ENCODE results near the gene CTNND1.
A peak's percentile ranks its signal among the peaks of the same experiment; 100 is the strongest.
"Not testable (repeated sequence)": the region's sequence is repeated elsewhere in the genome, so short reads cannot be mapped to it uniquely, and the experiment has no call there.

The CTNND1 gene

DNA sequence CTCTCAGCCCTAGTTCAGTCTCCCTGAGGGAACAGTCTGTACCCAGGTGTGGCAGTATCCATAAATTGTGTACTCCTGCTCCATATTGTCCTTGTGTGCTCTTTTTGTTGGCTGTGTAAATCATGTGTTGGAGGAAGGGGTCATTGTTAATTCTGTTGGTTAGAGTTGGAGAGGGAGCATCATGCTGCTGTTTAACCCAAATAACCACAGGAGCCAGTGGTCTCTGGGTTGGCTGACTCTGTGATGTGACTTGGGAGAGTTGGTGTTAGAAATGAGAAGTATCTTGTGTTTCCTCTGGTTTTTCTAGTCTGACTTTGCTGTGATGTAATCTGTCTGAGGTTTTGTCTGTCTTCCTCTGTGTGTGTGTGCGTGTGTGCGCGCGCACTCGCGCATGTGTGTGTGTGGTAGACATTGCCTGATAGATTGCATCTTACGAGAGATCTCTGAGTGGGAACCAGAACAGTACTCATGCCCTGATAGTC, 30.5 kb downstream of the CTNND1 start:
- DNase-seq (ENCODE audit: low read depth in 4 of 4, low spot score in 1 of 4) = peak; percentile 39 to 61 (median 48)

DNA sequence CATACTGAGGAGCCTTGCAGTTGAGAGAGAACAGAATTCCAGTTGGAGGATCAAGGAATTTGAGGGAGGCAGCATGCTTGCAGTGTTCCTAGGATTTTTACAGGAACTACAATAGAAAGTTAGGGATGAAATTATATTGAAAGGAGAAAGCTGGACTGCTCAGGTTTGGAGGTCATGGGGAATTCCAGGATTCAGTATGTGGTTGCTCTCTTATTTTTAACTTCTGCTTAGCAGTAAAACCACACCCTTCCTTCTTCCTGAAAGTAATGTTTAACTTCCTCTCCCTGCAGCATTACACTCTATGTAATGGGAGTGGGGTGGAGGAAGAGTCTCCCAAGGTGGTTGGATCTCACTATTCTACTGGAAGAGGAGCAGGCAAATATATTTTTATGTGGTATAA, 31.3 kb downstream of the CTNND1 start:
- DNase-seq (ENCODE audit: low read depth in 4 of 4, low spot score in 1 of 4) = no peak

DNA sequence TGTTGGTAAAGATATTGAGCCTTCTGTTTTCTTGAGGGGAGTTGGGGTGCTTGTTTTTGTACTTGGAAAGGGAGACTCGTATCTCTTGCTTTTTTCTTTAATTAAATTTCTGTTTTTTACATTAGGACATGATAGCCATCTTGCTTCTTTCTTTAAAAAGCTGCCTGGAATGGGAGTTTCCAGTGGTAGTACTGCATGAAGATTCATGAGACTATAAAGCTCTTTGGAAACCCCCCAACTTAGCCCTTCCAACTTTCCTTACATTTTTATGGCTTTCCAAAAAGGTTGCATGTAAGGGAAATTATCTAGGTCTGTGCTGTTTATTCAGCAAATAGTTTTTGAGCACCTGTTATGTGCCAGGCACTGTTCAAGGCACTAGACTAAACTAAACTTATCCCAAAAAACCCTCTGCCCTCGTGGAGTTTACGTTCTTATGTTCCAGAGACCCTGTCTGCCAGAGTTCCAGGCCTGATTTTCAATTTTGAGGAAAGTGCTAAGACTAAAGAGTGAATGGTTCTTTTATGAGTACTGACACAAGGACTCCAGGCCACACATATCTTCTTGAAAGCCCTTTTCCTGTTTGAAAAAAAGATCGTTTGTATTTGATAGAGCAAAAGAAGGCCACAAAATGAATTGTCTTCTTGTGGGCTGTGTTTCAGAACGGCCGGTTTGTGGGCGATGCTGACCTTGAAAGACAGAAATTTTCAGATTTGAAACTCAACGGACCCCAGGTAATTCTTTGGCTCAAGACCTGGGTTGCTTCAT, 31.9 kb downstream of the CTNND1 start:
- no peak for DNase-seq (ENCODE audit: low read depth in 4 of 4, low spot score in 1 of 4)

DNA sequence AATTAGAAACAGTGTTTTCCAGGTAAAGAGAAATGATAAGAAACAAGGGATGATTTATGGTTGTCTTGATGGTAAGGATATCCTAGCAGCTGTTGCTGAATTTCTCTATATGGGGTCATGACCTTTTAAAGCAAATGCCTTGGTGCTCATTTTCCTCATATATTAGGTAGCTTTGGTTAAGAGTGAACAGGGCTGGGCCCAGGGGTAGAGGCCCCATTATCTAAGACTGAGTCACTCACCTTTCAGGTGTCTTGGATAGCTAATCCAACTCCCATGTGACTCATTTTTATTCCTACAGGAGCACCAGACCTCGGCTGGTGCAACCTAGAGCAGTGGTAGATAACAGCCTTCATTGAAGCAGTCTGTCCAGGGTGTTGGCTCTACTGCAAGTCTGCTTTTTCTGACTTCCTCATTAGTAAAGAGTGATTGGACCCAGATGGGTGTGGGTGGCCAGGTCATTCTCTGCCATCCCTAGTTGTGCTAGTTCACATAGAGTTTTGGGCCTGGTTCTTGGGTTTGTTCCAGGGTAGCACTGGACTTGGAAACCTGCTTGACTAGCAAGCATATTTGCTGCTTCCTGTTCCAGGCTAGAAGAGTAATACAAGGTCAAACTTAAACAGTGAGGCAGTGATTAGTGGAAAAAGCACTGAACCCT, 37.4 kb downstream of the CTNND1 start:
- no peak for DNase-seq (ENCODE audit: low read depth in 4 of 4, low spot score in 1 of 4)

DNA sequence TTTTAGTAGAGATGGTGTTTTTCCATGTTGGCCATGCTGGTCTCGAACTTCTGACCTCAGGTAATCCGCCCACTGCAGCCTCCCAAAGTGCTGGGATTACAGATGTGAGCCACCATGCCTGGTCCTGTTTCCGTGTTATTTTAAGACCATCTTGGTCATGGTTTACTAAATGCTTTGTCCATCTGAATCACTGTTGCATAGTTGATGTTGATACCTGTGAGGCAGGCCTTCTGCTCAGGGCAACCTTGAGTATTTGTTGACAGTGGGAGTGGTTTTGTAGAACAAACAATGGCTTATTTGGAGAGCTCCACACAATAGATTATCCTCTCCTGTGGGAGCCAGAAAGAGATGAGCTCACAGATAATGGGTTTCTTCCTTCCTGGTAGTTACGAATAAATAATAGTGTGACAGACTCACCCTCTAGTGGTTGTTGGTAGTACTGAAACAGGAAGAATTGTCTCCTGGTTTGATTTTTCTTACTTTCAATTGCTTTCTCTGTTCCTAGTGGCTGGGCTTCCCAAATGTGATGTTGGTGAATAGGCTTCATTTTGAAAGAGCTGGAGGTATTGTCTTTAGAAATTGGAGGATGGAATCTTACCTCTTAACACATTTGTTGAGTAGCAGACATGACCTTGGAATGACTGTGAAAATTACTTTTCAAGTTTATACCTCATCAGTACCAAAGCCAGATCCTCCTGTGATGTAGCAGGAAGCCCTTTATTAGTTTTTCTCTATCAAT, 39.0 kb downstream of the CTNND1 start:
- DNase-seq (ENCODE audit: low read depth in 4 of 4, low spot score in 1 of 4) = no peak

DNA sequence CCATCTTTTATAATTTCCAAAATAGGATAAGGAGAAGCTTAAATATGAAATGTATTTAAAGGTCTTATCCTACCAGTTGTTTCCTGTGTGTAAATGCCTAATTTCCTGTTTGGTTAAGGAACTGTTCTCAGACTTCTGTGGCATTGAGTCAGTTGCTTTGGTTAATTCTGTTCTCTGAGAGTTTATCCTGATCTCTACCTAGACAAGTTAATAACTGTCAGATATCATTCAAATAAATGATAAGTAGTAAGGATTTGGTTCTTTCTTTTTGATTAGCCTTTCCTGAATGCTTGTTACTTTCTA, 39.5 kb downstream of the CTNND1 start:
- DNase-seq (ENCODE audit: low read depth in 4 of 4, low spot score in 1 of 4) = no peak

DNA sequence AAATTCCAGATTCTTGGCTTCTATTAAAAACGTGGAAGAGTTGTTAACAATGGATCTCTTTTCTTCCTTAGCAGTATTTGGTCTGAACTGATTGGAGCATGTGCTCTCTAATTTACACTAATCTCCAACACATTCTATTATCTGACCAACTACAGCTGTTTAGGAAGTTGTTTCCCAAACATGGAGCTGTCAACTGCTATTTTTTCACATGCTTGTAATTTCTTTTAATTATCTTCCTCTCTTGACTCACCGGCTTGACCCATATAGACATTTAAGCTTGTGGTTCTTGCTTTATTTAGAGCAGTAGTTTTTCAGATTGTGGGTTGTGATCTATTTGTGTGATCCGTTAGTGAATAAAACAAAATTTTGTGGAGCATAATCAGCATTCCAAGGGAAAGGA, 40.8 kb downstream of the CTNND1 start:
- DNase-seq (ENCODE audit: low read depth in 4 of 4, low spot score in 1 of 4) = no peak

DNA sequence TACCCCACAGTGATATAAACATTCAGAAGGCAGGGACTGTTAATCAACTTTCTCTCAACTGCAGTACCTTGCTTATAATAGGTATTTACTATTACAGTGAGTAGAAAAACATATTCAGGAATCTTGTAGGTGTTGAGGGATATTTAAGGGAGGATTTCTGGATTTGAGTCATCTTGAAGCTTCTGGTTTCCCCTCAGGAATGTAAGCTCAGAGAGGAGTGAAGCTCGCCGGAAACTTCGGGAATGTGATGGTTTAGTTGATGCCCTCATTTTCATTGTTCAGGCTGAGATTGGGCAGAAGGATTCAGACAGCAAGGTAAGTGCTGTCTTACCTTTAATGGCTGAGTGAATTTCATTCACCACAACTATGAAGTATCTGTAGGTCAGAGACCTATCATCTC, 42.9 kb downstream of the CTNND1 start:
- DNase-seq (ENCODE audit: low read depth in 4 of 4, low spot score in 1 of 4) = no peak

DNA sequence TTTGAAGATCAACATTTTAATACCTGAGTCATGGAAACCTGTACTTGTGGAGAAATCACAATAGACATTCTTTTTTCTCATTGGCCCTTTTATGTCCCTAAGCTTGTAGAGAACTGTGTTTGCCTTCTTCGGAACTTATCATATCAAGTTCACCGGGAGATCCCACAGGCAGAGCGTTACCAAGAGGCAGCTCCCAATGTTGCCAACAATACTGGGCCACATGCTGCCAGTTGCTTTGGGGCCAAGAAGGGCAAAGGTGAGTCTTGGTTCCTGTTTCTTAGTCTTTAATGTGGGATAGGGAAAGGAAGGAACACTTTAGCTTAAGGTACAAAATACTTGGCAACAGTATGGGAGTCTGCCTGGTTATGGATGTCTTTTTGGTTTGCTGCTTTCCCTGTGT, 44.2 kb downstream of the CTNND1 start:
- no peak for DNase-seq (ENCODE audit: low read depth in 4 of 4, low spot score in 1 of 4)

DNA sequence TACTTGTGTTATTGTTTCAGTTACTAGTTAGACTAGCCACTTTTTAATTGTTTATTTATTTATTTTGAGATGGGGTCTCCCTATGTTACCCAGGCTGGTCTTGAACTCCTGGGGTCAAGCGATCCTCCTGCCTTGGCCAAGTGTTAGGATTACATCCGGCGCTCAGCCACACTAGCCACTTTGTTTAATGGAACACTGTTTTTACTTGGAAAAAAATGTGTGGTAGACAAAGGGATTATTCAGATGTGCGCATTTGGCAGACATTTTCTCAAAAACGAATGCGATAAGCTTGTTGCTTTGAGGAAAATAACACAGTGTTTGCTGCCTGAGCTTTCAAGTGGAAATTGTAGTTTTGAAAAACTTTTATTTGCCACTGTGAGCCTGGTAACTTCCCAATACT, 51.0 kb downstream of the CTNND1 start:
- no peak for DNase-seq (ENCODE audit: low read depth in 4 of 4, low spot score in 1 of 4)

DNA sequence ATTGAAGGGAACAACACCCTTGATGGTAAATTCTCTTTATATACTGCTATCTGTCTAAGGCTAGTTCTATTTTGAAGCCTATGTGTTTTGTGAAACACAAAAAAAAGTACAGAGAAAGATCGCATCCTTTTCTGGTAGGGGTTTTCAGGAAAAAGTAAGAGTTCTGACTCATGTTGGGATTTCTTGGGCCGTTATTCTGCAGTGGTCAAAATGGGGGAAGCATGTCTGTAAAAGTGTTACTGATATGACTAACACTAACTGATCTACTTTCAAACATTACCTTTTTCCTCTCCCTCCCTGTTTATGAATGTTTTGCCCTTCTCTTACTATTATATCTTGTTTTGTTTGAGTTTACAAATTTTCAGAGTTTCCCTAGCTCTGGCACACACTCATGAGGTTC, 53.9 kb downstream of the CTNND1 start:
- DNase-seq (ENCODE audit: low read depth in 4 of 4, low spot score in 1 of 4) = no peak

DNA sequence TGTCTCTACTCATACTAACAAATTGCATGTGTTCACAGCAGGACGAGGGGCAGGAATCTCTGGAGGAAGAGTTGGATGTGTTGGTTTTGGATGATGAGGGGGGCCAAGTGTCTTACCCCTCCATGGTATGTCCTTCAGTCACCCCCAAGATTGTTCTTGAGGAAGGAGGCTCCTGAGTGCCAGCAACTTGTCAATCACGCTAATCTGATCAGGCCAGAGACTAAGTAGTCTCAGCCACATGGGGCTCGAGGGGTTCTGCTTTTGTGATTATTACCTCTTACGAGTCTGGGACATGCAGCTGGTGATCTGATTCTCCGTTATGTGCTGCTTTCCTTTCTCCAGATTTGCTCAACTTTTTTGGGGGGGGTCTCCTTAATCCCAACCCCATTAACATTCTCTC, 54.3 kb downstream of the CTNND1 start:
- DNase-seq (ENCODE audit: low read depth in 4 of 4, low spot score in 1 of 4) = no peak

DNA sequence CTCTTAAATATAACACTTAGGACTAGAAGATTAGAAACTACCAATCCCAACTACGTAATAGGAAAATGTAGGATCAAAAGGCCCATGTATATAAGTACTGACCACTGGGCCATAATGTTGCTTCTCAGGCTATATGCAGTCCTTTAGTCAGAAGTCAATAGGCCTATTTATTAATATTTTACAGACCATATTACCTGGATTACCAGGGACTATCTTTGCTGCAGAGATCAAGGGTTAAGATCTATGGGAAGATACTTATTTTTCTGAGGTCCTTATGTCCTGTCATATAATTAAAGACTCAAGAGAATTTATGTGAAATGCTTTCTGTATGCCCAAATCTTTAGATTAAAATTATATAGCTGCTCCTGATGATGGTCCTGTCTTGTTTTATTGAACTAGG, 57.2 kb downstream of the CTNND1 start:
- no peak for DNase-seq (ENCODE audit: low read depth in 4 of 4, low spot score in 1 of 4)

DNA sequence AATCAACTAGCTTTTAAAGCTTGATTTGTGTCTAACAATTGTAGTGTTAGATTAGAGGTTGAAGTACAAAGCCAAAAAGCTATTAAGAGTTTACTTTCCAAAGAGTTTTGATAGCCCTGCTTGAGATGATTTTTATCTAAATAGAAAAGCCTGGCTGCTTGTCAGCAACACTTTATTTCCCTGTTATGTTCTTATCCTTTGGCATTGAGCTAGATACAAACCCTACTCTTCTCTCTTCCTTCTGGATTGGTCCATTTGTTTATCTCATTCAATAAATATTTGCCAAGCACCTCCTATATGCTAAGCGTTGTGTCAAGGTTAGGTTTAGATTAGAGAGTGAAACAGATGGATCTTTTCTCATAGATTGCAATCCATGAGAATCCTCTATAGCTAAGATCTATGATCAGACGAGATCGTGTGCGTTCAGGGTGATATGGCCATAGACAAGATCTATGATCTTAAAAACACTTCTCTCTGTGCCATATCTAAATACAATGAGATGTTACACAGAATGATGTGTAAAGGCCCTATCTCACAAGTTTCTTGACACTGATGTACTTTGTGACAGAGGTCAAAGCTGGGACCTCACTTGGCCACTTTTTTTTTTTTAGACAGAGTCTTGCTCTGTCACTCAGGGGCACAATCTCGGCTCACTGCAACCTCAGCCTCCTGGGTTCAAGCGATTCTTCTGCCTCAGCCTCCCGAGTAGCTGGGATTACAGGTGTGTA, 57.8 kb downstream of the CTNND1 start:
- no peak for DNase-seq (ENCODE audit: low read depth in 4 of 4, low spot score in 1 of 4)

DNA sequence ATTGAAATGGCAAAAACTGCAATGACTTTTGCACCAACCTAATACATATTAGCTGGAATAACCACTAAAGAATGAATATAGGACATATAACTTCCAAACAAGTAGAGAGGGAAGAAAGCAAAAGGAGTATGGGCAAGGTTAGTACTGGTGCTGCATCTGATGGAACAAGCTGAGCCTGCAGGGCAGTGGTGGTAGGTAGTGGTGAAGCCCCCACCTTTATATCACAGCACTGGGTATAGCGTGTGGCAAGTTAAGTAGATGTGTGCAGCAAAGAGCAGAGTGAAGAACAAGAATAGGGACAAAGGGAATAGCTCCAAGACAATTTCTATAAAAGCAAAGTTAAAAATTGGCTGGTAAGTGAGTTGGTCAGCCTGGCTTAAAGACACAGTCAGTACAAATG, 62.3 kb downstream of the CTNND1 start:
- DNase-seq (ENCODE audit: low read depth in 4 of 4, low spot score in 1 of 4) = no peak

DNA sequence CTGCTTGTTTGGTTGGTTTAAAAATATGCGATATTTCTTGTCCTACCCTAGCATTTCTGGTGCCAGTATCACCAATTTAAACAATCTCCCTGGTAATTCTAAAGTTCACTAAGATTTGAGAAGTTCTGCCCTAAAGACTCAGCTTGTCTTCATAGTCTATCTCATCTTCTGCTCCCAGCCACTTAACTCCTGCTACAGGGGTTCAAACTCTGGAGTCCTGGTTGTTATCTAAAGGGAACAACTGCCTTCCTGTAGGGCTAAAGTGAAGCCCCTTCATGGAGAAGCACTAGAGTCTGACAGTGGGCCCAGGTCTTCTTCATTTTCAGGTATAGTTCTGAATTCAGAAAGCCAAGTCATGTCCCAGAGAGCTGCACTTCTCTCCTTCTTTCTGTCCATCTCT, 73.2 kb downstream of the CTNND1 start:
- DNase-seq (ENCODE audit: low read depth in 4 of 4, low spot score in 1 of 4) = no peak

DNA sequence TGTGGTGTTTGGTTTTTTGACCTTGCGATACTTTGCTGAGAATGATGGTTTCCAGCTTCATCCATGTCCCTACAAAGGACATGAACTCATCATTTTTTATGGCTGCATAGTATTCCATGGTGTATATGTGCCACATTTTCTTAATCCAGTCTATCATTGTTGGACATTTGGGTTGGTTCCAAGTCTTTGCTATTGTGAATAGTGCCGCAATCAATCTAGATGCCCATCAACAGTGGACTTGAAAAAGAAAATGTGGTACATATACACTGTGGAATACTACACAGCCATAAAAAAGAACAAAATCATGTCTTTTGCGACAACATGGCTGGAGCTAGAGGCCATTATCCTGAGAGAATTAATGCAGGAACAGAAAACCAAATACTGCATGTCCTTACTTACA, 77.0 kb downstream of the CTNND1 start:
- not testable (repeated sequence) for DNase-seq (ENCODE audit: low read depth in 4 of 4, low spot score in 1 of 4)

DNA sequence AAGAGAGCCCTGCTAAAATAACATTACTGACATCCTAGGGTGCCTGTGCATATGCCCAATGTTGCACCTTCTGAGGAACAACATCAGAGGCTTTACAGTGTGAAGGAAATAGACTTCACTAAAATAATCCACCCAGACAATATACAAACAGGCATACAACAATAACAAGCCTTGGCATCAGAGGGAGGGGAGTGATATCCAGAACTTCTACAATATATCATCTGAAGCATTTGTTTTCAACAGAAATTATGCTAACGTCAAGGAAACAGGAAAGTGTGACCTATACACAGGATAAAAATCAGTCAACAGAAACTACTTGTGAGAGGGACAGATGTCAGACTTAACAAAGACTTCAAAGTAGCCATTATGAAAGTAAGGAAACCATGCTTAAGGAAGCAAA, 81.3 kb downstream of the CTNND1 start:
- no peak for DNase-seq (ENCODE audit: low read depth in 4 of 4, low spot score in 1 of 4)

DNA sequence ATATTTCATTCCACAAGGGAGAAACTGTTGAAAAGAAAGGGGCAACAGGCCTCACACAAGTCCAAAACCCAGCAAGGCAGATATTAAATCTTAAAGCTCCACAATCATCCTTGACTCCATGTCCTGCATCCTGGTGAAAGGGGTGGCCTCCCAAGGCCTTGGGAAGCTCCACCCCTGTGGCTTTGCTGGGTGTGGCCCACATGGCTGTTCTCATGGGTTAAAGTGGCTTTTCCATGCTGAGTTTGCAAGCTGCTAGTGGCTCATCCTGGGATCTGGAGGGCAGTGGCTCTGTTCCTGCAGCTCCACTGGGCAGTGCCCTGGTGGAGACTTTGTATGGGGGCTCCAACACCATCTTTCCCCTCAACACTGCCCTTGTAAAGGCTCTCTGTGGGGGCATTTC, 106.4 kb downstream of the CTNND1 start:
- no peak for DNase-seq (ENCODE audit: low read depth in 4 of 4, low spot score in 1 of 4)

DNA sequence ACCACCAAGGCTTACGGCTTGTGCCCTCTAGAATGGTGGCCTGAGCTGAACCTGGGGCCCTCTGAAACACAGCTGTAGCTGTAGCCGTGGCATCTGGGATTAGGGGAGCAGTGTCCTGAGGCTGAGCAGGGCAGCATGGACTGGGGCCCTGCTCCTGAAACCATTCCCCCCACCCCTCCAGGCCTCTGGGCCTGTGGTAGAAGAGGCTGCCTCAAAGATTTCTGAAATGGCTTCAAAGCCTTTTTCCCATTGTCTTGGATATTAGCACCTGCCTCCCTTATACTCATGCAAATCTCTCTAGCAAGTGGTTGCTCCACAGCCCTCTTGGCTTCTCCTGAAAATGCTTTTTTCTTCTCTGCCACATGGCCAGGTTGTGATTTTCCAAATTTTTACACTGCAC, 106.9 kb downstream of the CTNND1 start:
- no peak for DNase-seq (ENCODE audit: low read depth in 4 of 4, low spot score in 1 of 4)

Data from stimulated activated CD4-positive, alpha-beta T cell treated with anti-CD3 and anti-CD28 coated beads, Interleukin-1b, Interleukin-23, amount 100 ng/mL, for 24 hours (primary cell).